Stimulated activated CD8-positive, alpha-beta memory T cell treated with anti-CD3 and anti-CD28 coated beads, Interleukin-12 subunit alpha, Interleukin-12 subunit beta, amount 100 ng/mL, for 1 hour (primary cell): ENCODE data around the gene TMEM50B.
"Not testable (repeated sequence)": the region's sequence is repeated elsewhere in the genome, so short reads cannot be mapped to it uniquely, and the experiment has no call there.

Experiments used
- DNase-seq: peaks from one replicate; pipeline ENCODE4 v3.0.0-alpha.2; 2020; ENCODE audit warnings: low read depth

The TMEM50B gene

GRCh38 chr21:33479679-33480480 is at the start of gene TMEM50B:
TSS of gene TMEM50B (minus strand) at chr21:33479974. CDS start at chr21:33468885, 11,089 bp downstream.
- DNase-seq, result peak; percentile 90

- no peak for DNase-seq
These were observed 43.2 kb upstream of the TMEM50B start for GRCh38 chr21:33522953-33523349.

GRCh38 chr21:33522297-33522952 is 42.7 kb upstream of the TMEM50B start:
- no peak for DNase-seq

- no peak for DNase-seq
These were observed 39.1 kb upstream of the TMEM50B start for GRCh38 chr21:33518899-33519298.

GRCh38 chr21:33514229-33514628 is 34.5 kb upstream of the TMEM50B start:
- DNase-seq, result no peak

- no peak for DNase-seq
These were observed 32.7 kb upstream of the TMEM50B start for GRCh38 chr21:33512481-33512880.

- no peak for DNase-seq
These were observed 31.9 kb upstream of the TMEM50B start for GRCh38 chr21:33511639-33512038.

- DNase-seq, result no peak
These were observed 31.1 kb upstream of the TMEM50B start for GRCh38 chr21:33510826-33511225.

GRCh38 chr21:33507003-33507402 is 27.2 kb upstream of the TMEM50B start:
- not testable (repeated sequence) for DNase-seq

- DNase-seq, result no peak
These were observed 26.1 kb upstream of the TMEM50B start for GRCh38 chr21:33505833-33506232.

GRCh38 chr21:33496345-33496744 is 16.6 kb upstream of the TMEM50B start:
- no peak for DNase-seq

GRCh38 chr21:33495743-33496142 is 16.0 kb upstream of the TMEM50B start:
- no peak for DNase-seq

- no peak for DNase-seq
These were observed 14.0 kb upstream of the TMEM50B start for GRCh38 chr21:33493756-33494155.

- no peak for DNase-seq
These were observed 12.8 kb upstream of the TMEM50B start for GRCh38 chr21:33492571-33492970.

GRCh38 chr21:33491373-33492102 is 11.8 kb upstream of the TMEM50B start, which contains the start of gene DNAJC28:
TSS of gene DNAJC28 (minus strand) at chr21:33491716. CDS start at chr21:33489393, 2,323 bp downstream.
- peak; percentile 94 for DNase-seq

- no peak for DNase-seq
These were observed 11.2 kb upstream of the TMEM50B start for GRCh38 chr21:33490991-33491372.

GRCh38 chr21:33488936-33489335 is 9.2 kb upstream of the TMEM50B start:
- no peak for DNase-seq

GRCh38 chr21:33487996-33488395 is 8.2 kb upstream of the TMEM50B start:
- no peak for DNase-seq

GRCh38 chr21:33481314-33481943 is 1.7 kb upstream of the TMEM50B start:
- DNase-seq, result no peak

GRCh38 chr21:33480481-33481103 is 818 bp upstream of the TMEM50B start:
- DNase-seq, result no peak

- DNase-seq, result peak; percentile 11
These were observed 667 bp downstream of the TMEM50B start for GRCh38 chr21:33478935-33479678.
